ENCODE data around the gene KIAA1958. TPM values are rescaled to one million over a fixed set of nuclear protein-coding genes. Genes with fewer than 3 reads are reported as not detected.

Gene KIAA1958, protein sequence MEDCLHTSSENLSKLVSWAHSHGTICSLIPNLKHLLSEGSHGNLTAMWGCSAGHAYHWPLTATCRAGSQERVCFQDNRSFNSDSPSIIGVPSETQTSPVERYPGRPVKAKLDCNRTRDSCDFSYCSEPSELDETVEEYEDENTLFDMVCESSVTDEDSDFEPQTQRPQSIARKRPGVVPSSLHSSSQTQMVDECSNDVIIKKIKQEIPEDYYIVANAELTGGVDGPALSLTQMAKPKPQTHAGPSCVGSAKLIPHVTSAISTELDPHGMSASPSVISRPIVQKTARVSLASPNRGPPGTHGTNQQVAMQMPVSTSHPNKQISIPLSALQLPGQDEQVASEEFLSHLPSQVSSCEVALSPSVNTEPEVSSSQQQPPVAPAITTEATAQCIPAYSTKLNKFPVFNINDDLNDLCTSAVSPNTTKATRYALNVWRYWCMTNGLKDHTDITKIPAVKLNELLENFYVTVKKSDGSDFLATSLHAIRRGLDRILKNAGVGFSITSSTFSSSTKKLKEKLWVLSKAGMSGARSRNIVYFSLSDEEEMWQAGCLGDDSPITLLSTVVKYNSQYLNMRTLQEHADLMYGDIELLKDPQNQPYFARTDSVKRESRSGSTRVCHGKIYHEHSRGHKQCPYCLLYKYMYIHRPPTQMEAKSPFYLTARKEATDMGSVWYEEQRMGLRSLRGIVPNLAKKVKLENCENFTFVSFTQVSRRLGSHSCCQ
- 2.0 and 3.6 TPM in 2 replicates for total RNA-seq

DNA sequence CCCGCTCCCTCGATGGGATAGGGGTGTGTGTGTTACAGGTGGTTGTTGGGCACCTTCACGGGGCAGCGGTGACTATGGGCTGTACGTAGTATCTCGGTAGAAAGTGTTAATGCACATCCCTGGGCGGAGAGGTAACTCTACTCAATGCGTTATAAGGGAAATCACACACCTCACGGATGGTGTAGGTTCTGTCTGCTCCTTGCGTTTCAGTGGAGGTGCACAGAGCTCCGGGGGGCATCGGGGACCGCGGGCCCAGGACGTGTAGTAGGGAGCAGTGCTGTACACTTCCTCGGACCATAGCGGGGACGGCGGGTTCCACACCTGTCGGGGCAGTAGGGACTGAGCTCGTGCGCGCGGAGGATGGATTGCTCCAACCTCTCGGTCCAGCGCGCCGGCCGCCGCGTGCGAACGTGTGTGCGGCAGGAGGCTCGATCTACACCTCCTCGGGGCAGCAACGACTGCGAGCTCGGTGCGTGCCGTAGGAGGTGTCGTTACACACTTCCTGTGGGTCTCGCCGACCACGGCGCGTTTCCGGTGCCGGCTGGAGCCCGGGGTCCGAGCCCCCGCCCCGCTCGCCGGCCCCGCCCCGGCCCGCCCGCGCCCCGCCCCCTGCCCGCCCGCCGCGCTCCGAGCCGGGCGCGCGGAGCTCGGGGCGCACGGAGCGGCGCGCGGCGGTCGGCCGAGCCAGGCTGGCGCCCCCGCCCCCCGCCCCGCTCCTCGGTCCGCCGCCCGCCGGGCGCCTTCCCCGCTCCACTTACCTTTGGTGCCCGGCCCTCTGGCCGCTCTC is at the start of gene KIAA1958:
Gene KIAA1958, plus strand, starts transcription at position 607 of the 787 bp plus-strand sequence. CDS start 87,254 bp downstream, outside the sequence.
- DNase-seq: peak; percentile 63

DNA sequence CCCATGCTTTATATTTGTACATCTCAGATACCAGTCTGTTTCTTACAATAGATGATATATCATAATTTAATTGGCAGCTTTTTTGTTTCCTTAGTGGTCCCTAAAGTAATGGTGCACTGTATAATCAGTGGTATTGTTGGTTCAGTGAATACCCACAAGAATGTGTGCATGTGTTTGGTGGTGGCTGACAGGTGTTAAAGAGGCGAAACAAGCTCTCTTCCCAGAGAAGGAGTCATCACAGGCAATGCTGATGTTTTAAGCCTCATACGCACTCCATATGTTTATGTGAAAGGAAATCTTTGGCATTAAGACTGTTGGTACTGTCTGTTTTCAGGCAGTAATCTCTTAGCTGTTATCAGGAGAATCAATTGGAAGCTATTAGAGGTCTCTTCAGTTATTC is 49.2 kb upstream of the KIAA1958 start:
- no peak for DNase-seq

- no peak for DNase-seq
Measured at GRCh38 chr9:112439171-112439570, 47.5 kb upstream of the KIAA1958 start.

- no peak for DNase-seq
Measured at GRCh38 chr9:112439825-112440224, 46.8 kb upstream of the KIAA1958 start.

GRCh38 chr9:112443200-112443599 is 43.4 kb upstream of the KIAA1958 start:
- DNase-seq: peak; percentile 58

GRCh38 chr9:112443636-112444035 is 43.0 kb upstream of the KIAA1958 start:
- DNase-seq: no peak

GRCh38 chr9:112445196-112445595 is 41.4 kb upstream of the KIAA1958 start:
- DNase-seq: no peak

DNA sequence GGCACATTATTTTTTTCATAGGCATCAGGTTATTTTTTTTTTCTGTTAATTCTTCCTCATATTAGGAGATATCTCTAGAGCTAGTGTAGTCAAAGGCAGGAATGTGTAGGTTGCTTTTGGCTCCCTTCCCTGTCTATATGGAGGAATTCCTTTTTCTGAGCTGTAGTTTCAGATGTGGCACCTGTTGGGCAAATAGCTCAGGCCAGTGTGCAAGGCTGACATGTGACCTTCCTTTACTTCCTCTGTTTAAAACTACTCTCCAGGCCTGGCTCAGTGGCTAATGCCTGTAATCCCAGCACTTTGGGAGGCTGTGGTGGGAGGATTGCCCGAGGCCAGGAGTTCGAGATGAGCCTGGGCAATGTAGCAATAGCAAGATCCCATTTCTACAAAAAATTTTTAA is 40.5 kb upstream of the KIAA1958 start:
- no peak for DNase-seq

DNA sequence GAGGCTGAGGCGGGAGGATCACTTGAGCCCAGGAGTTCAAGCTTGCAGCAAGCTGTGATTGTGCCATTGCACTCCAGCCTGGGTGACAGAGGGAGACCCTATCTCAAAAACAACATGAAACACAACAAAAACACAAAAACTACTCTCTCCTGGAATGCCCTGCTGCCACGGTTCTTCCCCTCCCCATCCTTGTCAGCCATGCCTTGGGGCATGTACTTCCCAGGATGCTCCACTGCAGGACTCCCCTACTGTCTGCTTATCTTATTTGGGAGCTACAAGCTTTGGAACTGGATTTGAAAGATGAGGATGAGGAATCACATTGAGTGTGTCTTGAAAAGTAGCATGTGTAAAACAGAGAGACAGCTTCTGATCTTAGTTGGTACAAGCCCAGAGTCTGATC is 40.1 kb upstream of the KIAA1958 start:
- DNase-seq: no peak

DNA sequence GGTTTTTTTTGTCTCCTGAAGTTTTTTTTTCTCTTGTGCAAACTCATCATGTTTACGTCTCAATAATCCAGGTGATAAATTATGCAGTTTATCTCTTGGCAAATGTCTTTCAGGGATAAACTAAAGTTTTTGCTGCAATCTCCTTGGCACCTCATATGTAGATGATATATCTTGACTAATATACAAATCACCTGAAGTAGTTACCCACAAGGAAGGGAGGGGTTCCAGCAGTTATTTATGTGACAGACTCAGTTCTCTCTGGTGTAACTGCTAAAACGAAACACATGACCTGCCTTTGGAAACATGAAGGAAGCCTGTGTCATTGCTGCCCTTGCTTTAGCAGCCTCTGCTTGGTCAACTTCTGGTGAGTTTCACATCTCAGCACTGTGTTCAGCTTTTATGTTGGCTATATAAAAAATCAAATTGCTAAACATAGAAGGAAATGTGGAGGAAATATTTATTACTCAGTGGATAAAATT is 39.3 kb upstream of the KIAA1958 start:
- DNase-seq: no peak

GRCh38 chr9:112462855-112463254 is 23.8 kb upstream of the KIAA1958 start:
- no peak for DNase-seq

DNA sequence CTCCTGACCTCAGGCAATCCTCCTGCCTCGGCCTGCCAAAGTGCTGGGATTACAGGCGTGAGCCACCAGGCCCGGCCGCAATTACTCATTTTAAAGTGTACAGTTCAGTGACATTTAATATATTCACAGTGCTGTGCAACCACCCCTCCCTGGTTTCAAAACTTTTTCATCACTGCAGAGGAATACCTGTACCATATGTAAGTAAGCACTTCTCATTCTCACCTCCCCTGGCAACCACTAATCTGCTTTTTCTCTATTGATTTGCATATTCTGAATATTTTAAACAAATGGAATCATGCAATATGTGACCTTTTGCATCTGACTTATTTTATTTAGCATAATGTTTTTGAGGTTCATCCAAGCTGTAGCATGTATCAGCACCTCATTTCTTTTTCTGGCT is 21.3 kb upstream of the KIAA1958 start:
- no peak for DNase-seq

GRCh38 chr9:112472996-112473395 is 13.6 kb upstream of the KIAA1958 start:
- no peak for DNase-seq

GRCh38 chr9:112473986-112474385 is 12.6 kb upstream of the KIAA1958 start:
- no peak for DNase-seq

GRCh38 chr9:112475318-112475717 is 11.3 kb upstream of the KIAA1958 start:
- DNase-seq: no peak

GRCh38 chr9:112477330-112477729 is 9.3 kb upstream of the KIAA1958 start:
- no peak for DNase-seq

- no peak for DNase-seq
Measured at GRCh38 chr9:112479221-112479620, 7.4 kb upstream of the KIAA1958 start.

GRCh38 chr9:112484607-112485006 is 2.0 kb upstream of the KIAA1958 start:
- DNase-seq: no peak

GRCh38 chr9:112485574-112485973 is 1.1 kb upstream of the KIAA1958 start:
- no peak for DNase-seq

DNA sequence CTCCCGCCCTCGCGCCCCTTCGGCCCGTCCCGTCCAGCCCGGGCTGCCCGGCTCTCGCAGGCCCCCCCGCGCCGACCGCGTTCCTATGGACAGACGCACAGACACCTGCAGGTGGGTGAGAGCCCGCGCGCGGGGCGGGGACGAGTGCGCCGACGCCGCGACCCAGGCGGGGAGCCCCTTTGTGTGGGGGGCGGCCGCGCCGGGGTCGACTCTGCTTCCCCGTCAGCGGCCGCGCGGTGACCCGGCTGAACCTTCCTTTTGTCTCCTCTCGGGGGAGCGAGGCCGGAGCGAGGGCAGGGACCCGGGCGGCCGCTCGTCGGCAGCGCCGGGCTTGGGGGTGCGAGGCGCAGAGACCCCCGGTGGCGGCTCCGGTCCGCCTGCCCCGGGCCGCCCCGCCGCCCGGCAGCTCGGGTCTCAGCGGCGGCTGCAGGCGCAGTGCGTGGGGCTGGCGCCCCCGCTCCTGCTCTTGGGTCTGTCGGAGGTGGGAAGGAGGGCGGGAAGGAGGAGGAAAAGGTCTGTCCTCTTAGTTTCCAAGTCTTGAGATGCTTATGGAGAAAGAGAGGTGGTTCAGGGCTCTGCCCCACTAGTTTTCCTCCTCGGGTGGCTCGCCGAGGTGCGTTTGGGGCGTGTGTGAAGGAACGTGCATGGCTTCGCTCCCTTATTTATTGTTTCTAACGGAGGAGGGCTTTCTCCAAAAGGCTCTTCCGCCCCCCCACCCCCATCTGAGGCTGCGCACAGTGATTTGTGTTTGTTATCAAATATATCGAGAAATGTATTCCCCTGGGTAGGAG is 576 bp downstream of the KIAA1958 start:
- DNase-seq: peak; percentile 56

GRCh38 chr9:112487799-112488340 is 1.2 kb downstream of the KIAA1958 start:
- peak; percentile 27 for DNase-seq

GRCh38 chr9:112489039-112489546 is 2.5 kb downstream of the KIAA1958 start:
- DNase-seq: no peak

Data from dermis blood vessel endothelial cell (primary cell).